GM19025 (cell line): ENCODE results near the gene NAT10.
"Not testable (repeated sequence)": the region's sequence is repeated elsewhere in the genome, so short reads cannot be mapped to it uniquely, and the experiment has no call there.

Experiments used
- ATAC-seq: cut with Tn5 transposase; IDR thresholded peaks from one replicate; pipeline ENCODE4 v1.9.1; 2021; ENCODE audit warnings: mild to moderate bottlenecking, low read depth, moderate library complexity; ENCODE audit not compliant: unreplicated experiment

Gene NAT10

DNA sequence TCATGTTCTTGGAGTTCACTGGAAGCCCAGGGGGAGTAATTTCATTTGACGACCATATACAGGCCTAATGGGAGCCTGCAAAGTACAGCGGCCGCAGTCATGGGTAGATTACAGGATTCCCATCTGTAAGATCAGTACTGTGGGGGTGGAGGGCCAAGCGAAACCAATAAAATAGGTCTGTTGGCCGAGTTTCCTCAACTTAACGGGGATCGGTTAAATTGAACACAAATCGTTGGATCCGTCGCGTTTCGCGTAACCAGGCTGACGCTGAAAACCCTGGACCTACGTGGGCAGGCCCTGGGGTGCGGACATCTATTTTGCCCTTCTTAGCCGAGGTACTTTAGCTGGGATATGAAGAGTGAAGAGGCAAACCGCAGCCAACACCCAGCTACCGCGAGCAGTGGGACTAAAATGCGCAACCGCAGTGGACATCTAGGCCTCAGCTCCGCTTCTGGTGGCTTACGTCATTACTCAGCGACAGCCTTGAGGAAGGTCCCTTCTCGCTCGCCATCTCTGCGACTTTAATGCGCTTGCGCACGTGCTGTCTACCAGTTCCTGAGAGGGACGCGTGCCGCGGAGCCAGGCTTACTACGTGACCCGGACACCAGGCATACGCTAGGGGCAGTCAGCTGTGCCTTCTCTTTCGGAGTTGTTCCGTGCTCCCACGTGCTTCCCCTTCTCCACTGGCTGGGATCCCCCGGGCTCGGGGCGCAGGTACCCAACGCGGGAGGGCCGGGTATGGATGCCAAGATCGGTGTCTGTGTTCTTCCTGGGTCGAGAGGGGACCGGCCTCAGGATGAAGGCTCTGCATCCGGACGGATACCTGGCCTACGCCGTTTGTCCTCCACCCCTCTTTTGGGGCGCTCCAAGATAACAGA, at the start of gene NAT10:
Gene NAT10, plus strand, starts transcription at position 551 of the 878 bp plus-strand sequence. CDS start 2,597 bp downstream, outside the sequence.
- peak; percentile 89 for ATAC-seq

DNA sequence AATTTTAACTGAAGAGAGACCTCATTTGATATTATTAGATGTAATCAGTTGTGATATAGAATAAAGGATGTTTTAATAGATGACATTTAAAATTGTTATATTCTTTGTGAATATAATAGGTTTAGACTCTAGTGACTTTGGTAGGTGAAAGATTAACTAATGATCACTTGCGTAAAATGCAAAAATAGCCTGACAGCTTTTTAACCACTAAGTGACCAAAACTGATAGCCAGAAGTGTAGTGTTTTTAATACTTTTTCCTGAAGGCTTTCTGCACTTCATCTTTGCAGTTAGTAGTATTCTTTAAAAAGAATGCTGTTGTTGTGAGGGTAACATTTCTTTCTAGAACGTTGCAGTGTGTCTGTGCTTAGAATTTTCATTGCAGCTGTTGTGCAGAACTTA, 48.8 kb upstream of the NAT10 start:
- ATAC-seq, result no peak

DNA sequence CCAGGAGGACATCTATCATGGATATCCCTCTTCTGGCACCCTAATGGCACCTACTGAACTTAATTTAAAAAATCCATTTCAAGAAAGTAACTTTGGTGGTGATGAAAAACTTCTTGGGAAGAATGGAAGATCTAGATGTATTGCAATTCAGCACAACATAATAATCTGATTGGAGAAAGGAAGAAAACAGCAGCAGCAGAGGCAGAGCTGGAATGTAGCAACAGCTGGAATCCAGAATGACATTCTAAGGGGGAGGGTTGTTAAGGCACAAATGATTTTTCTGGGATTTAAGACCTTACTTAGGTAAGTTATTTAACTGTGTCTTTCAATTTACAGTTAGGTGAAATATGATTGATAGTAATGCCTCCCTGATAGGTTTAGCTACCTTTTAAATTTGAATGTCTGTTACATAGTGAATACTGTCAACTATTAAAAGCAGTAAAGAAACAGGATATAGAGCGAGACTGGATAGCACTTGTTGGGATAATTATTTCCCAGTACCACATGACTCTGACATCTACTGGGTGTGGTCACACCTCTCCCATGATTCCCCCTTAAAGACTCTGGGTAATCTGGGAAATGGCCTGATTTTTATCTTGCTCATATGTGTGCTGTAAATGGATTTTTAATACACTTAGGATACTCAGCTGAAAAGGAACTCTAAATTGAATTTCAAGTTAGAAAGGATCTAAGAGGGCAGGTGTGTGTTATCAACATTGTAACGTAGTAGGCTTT, 42.2 kb upstream of the NAT10 start:
- ATAC-seq, result no peak

DNA sequence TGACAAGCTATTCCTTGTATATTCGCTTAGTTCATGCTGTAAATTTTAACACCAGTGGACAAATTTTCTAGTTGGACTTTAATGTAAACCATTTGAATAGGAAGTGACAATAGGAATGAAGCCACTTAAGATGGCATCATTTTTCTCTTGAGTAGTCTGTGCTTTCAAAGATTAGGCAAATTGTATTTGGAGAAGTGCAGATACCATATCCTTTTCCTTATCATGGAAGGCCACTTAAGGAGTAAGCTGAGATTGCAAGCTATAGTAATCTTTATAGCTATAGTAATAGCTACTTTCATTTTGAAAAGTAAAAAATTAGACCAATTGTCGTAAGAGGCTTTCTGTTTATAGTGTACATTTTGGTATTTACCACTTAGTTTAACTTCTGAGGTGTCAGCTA, 41.1 kb upstream of the NAT10 start:
- ATAC-seq, result no peak

DNA sequence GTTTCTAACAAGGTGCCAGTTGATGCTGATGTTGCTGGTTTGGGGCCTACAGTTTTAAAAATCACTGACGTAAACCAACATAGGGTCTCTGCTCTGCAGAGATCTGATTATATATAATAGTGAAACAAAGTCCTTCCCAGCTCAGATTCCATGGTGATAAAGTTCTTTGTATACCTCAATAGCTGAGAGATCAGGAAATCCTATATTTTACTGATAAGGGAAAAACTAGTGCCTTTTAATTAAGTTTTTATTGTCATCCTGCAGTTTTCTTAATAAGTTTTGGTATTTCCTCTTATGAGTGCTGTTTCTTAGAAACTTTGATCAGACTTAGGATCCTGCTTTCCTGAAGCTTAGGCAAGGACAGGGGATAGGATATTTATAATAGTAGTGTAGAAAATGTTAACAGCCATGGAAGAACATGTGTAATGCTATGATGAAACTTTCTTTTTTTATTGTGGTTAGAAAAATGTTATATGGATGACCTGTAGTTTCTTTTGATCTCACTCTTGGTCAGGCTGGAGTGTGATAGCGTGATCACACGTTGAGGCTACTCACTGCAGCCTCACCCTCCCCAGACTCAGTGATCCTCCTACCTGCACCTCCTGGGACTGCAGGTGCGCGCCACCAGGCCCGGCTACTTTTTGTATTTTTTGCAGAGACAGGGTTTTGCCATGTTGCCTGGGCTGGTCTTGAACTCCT, 39.8 kb upstream of the NAT10 start:
- ATAC-seq, result no peak

DNA sequence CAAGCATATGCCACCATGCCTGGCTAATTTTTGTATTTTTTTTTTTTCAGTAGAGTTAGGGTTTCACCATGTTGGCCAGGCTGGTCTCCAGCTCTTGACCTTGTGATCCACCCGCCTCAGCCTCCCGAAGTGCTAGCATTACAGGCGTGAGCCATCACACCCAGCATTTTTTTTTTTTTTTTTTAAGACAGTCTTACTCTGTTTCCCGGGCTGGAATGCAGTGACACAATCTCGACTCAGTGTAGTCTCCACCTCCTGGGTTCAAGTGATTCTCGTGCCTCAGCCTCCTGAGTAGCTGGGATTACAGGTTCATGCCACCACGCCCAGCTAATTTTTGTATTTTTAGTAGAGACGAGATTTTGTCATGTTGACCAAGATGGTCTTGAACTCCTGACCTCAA, 38.7 kb upstream of the NAT10 start:
- not testable (repeated sequence) for ATAC-seq

DNA sequence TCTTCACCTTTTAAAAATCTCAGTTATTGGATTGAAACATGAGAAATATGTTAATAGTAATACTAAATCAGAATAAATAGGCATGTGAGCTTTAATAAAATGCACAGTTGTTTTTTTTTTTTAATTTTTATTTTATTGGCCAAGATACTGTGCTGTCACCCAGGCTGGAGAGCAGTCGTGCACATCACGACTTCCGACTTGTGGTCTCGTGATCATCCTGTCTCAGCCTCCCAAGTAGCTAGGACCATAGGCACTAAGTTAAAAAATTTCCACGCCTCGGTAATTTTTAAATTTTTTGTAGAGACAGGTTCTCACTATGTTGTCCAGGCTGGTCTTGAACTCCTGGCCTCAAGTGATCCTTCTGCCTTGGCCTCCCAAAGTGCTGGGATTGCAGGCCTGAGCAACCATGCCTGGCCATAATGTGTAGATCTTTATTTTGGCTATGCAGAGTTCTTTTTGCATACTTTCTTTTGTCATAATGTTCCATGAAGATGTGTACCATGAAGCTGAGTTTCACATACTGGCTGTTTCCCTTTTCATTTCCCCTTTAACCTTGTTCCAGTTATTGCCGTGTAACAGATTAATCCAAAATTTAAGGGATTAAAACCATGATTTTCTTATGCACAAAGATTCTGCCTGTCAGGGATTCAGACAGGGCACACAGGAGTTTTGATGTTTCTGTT, 37.9 kb upstream of the NAT10 start:
- no peak for ATAC-seq

DNA sequence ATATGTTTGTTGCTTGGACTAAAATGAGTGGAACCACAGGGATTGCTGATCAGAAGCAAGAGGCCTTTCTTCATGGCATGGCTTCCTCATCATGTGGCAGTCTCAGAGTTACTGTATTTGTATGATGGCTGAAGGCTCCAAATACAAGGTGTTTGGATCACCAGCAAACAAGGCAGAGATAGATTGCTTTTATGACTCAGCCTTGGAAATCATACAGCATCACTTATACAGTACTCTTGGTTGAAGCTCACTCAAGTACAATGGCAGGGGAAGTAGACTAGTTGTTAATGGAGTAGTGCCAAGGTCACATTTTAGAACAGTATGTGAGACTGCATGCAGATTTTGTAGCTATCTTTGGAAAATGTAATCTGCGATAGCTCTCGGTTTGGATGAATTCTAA, 37.3 kb upstream of the NAT10 start:
- ATAC-seq, result no peak

DNA sequence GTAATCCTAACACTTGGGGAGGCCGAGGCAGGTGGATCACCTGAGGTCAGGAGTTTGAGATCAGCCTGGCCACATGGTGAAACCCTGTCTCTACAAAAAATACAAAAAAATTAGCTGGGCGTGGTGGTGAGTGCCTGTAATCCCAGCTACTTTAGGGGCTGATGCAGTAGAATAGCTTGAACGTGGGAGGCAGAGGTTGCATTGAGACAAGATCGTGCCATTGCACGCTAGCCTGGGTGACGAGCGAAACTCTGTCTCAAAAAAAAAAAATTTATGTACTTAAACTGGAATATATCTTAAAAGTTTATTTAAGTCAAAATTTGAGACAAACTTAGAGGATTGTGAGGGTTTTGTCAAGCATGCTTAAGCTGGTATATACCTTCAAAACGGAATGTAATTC, 34.1 kb upstream of the NAT10 start:
- ATAC-seq, result not testable (repeated sequence)

DNA sequence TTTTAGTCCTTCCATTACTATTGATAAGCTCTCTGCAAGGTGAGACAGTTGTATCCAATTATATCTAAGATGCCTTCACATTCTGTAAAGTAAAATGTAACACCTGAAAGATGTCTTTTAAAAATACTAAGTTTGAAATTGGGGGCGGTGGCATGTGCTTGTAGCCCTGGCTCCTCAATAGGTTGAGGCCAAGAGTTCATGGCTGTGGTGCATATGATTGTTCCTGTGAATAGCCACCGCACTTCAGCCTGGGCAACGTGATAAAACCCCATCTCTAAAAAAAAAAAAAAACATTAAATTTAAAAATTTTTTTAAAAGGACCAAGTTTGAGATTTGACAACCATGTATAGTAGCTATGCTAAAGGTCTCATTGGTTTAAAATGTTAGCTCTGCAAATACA, 33.4 kb upstream of the NAT10 start:
- ATAC-seq, result no peak

DNA sequence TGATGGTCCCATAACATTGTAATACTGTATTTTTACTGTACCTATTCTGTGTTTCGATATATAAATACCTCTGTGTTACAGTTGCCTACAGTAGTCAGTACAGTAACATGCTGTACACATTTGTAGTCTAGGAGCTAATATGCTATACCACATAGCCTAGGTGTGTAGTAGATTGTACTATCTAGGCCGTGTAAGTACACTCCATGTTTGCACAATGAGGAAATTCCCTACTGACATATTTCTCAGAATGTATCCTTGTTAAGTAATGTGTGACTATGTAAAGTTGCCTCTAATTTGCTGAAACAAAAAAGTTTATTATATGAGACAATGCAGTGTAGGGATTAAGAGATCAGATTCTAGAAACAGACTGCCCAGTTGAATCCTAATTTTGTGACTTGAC, 32.6 kb upstream of the NAT10 start:
- no peak for ATAC-seq

DNA sequence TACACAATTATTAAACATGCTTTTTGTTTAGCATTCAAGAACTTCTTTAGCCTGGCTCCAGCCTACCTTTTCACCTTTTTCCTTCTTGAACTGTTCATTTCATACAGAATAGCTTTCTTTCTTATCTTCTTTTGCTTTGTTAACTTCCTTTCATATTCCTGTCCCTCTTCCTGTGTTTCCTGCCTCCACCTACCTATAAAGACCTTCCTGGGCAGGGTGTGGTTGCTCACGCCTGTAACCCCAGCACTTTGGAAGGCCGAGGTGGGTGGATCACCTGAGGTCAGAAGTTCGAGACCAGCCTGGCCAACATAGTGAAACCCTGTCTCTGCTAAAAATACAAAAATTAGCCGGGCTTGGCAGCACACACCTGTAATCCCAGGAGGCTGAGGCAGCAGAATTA, 31.0 kb upstream of the NAT10 start:
- no peak for ATAC-seq

DNA sequence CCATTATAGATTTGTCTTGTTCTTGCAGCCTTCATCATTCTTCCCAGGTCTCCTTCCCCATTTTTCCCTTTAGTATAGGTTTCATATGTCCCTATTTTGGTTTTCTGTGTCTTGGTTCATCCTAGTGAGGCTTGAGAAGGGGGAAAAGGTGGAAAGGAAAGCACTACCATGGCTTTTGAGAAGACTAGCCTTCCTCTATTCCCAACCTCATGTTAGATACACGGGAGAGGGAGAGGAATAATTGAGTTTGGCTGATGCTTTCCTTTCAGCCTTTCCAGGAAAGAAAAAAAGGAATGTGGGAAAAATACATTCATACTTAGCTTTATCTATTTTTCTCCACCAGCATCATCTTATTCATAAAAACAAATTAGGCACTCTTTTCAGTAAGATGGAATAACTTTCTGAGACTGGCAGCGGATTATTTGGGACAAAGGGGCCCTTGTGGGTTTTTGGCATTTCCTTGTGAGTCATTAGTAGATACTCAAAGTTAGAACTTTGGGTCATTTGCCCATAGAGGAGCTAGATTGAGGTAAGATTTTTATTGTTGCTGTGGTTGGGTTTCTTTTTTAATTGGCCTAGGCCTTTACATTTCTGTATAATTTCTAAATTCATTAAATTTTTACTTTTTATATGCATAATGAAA, 30.1 kb upstream of the NAT10 start:
- no peak for ATAC-seq

DNA sequence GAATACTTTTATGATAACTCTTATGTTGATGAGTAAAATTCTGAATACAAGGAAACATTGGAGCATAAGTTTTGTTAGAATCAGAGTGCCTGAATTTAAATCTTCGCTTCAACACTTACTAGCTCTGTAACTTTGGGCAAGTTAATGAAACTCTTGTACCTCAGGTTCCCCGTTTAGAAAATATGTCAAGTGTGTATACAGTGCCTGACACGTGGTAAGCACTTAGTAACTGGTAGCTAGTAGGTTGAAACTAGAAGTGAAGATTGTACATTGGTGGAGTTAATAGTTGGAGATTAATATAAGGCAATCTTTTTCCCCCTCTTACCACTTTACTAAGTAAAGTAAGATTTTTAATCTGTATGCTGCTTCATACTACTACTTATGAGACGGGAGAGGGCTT, 24.8 kb upstream of the NAT10 start:
- ATAC-seq, result no peak

DNA sequence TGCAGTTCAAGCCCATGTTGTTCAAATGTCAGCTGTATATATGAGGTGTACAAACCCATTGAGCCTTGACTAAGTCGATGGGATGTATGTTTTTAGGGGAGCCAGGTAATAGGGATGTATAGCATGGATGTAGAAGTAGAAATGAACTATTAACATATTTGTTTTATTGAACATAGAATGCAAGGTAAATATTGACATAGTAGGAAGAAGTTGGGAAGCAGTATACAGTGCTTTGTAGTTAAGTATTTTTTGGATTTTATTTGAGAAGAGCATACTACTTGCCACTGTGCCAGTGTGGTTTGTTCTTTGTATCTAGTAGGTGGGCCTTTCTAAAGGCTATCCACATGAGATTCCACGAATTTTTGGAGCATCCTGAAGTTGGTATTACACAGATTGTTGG, 20.8 kb upstream of the NAT10 start:
- no peak for ATAC-seq

DNA sequence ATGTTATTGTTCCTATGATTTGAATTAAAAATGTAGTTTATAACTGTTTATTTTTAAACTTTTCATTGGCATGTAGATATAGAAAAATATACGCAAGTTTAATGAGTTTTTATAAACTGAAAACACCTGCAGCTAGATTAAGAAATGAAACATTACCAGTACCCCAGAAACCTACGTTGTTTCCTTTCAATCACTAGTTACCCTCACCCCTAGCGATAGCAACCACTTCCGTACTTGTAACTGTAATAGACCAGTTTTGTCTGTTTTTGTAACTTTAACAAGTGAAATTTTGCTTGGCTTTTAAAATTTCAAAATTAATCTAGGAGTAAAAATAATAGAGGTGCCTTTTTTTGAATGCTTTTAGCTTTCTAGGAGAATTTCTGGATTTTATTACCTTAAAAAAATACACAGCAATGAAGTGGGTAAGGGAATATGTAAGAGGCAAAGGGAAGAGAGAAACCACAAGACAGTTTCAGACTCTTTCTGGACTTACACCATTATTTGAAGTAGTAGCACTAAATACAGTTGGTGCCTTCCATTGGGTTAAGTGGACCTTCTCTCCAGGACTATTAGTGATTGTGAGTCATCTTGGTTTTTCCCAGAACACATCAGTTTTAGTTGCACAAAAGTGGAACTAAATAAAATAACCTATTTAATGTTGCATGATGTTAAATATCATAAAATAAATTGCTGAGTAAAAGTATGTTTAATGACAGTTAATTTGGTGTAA, 18.7 kb upstream of the NAT10 start:
- ATAC-seq, result no peak

DNA sequence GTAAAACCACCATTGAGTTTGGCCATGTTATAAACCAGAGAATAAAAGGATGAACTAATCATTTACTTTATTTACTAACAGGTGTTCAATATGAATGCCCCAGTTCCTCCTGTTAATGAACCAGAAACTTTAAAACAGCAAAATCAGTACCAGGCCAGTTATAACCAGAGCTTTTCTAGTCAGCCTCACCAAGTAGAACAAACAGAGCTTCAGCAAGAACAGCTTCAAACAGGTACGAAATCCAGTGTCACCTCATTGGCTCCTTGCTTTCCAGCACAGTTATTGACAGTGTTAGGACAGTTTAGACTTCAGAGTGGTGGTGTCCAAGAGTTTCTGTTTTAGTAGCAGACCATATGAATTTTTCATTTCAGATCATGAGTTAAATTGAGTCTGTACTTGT, 13.6 kb upstream of the NAT10 start:
- ATAC-seq, result no peak

DNA sequence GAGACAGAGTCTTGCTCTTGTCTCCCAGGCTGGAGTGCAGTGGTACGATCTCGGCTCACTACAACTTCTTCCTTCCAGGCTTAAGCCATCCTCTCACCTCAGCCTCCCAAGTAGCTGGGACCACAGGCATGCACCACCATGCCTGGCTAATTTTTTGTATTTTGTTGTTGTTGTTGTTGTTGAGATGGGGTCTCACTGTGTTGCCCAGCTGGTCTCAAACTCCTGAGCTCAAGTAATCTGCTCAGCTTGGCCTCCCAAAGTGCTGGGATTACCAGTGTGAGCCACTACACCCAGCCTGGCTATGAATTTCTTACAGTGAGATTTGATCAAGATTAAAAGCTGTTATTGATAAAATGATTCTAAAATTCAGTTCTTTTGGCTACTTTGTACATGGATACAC, 10.5 kb upstream of the NAT10 start:
- not testable (repeated sequence) for ATAC-seq

DNA sequence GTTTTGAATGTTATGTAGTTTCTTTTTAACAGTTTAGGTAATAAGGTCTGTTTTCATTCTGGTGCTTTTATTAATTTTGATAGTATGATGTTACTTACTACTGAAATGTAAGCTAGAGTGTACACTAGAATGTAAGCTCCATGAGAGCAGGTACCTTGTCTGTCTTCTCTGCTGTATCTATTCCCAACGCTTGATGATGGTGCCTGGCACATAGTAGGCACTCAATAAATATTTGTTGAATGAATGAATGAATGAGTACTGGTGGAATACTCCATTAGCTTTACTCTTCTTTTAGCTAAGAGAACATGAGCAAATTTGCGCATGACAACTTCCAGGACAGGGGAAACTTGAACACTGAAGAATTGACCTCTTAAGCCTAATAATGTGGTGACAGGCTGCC, 6.6 kb upstream of the NAT10 start:
- no peak for ATAC-seq

DNA sequence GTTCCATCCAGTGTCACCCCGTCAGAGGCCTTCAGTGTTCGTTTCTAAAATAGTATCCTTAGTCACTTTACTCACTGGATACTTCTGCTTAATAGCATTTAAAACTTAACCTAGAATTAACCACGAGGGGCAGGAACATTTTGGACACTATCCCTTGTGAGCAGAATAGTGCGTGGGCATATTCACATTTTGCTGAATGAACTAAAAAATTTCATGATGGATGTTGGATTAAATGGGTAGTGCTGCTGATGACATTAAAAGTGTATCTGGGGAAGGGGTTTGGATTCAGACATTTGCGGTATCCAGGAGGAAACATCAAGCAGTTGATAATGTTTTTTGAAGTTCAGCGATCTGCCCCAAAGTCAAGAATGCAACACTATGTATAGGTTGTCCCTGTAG, 750 bp upstream of the NAT10 start:
- ATAC-seq, result no peak
